Loucy (cell line): Measurements from ENCODE around the gene MDGA2.
A peak's percentile ranks its signal among the peaks of the same experiment; 100 is the strongest.

ENCODE experiments used
- H2AFZ ChIP-seq: fragments of 200-600 bp; sonication (generic); 2 replicates; pipeline ENCODE4 v1.6.0; 2016; ENCODE audit warnings: antibody characterized with exemption, mild to moderate bottlenecking, low read length, moderate library complexity
- H3F3A ChIP-seq: fragments of 200-600 bp; 2 replicates; pipeline ENCODE4 v1.6.0; 2016; ENCODE audit warnings: antibody characterized with exemption, low read depth, mild to moderate bottlenecking
- H3K27me3 ChIP-seq: fragments of 200-600 bp; sonication (generic); 2 replicates; pipeline ENCODE4 v1.6.1; 2014; ENCODE audit warnings: low read length, mild to moderate bottlenecking; ENCODE audit not compliant: insufficient read depth, poor library complexity, severe bottlenecking
- H3K36me3 ChIP-seq: fragments of 200-600 bp; sonication (generic); 2 replicates; pipeline ENCODE4 v1.6.1; 2016; ENCODE audit warnings: low read length; ENCODE audit not compliant: insufficient read depth
- H3K4me1 ChIP-seq: fragments of 200-600 bp; sonication (generic); 2 replicates; pipeline ENCODE4 v1.5.1; 2014; ENCODE audit warnings: low read length, mild to moderate bottlenecking; ENCODE audit not compliant: insufficient read depth, poor library complexity, severe bottlenecking
- H3K4me2 ChIP-seq: fragments of 200-600 bp; sonication (generic); 2 replicates; pipeline ENCODE4 v1.6.0; 2014; ENCODE audit warnings: antibody characterized with exemption, low read length, low read depth, mild to moderate bottlenecking; ENCODE audit not compliant: poor library complexity, severe bottlenecking
- H3K4me3 ChIP-seq: fragments of 200-600 bp; sonication (generic); 2 replicates; pipeline ENCODE4 v1.5.1; 2014; ENCODE audit warnings: low read length, mild to moderate bottlenecking, mixed read lengths; ENCODE audit not compliant: poor library complexity, severe bottlenecking
- H3K79me2 ChIP-seq: fragments of 200-600 bp; sonication (generic); 2 replicates; pipeline ENCODE4 v1.6.1; 2014; ENCODE audit warnings: low read length; ENCODE audit not compliant: insufficient read depth
- H3K9ac ChIP-seq: fragments of 200-600 bp; sonication (generic); 2 replicates; pipeline ENCODE4 v1.6.0; 2014; ENCODE audit warnings: mild to moderate bottlenecking, low read depth, low read length, moderate library complexity; ENCODE audit not compliant: poor library complexity, severe bottlenecking
- H3K9me2 ChIP-seq: fragments of 200-600 bp; sonication (generic); replicated peaks from 2 replicates; pipeline ENCODE4 v1.6.1; 2016; ENCODE audit warnings: low read depth, low read length, mixed read lengths
- H3K9me3 ChIP-seq: fragments of 200-600 bp; sonication (generic); 2 replicates; pipeline ENCODE4 v1.6.1; 2014; ENCODE audit warnings: mild to moderate bottlenecking, antibody characterized with exemption, low read length, low read depth; ENCODE audit not compliant: insufficient read depth
- H4K20me1 ChIP-seq: fragments of 200-600 bp; sonication (generic); 2 replicates; pipeline ENCODE4 v1.6.0; 2014; ENCODE audit warnings: antibody characterized with exemption, low read length, mild to moderate bottlenecking; ENCODE audit not compliant: insufficient read depth, poor library complexity, severe bottlenecking
- CTCF ChIP-seq: fragments of 200-600 bp; sonication (generic); conservative IDR thresholded peaks from 2 replicates; pipeline ENCODE4 v1.5.1; 2014; ENCODE audit warnings: mild to moderate bottlenecking, antibody characterized with exemption, low read length
- EZH2phosphoT487 ChIP-seq: fragments of 200-600 bp; IDR thresholded peaks from 2 replicates; pipeline ENCODE4 v1.6.1; 2018; ENCODE audit warnings: antibody characterized with exemption, mild to moderate bottlenecking, moderate library complexity, borderline replicate concordance

The MDGA2 gene

GRCh38 chr14:47543459-47543858 is 131.9 kb downstream of the MDGA2 start:
- H3K9ac ChIP-seq = no peak overlapping the region
- H3K79me2 ChIP-seq = no peaks in the 10 kb centered on the region
- no peaks in the 10 kb centered on the region for H3K27me3 ChIP-seq
- H3K9me2 ChIP-seq = no peaks in the 10 kb centered on the region
- H3K4me1 ChIP-seq = no peaks in the 10 kb centered on the region
- no peaks in the 10 kb centered on the region for H3K36me3 ChIP-seq
- no peaks in the 10 kb centered on the region for H3K9me3 ChIP-seq
- TF ChIP-seq CTCF (no peak), EZH2phosphoT487 (no peak)
- H3K4me3 ChIP-seq = no peak overlapping the region
- no peaks in the 10 kb centered on the region for H4K20me1 ChIP-seq
- H3F3A ChIP-seq = no peaks in the 10 kb centered on the region
- H3K4me2 ChIP-seq = no peak overlapping the region
- no peak overlapping the region for H2AFZ ChIP-seq

- no peak overlapping the region for H3K4me3 ChIP-seq
- H3K4me1 ChIP-seq = no peaks in the 10 kb centered on the region
- no peak overlapping the region for H3K9ac ChIP-seq
- no peaks in the 10 kb centered on the region for H3K9me2 ChIP-seq
- H3K36me3 ChIP-seq = no peaks in the 10 kb centered on the region
- no peaks in the 10 kb centered on the region for H3K79me2 ChIP-seq
- H3K4me2 ChIP-seq = no peak overlapping the region
- no peaks in the 10 kb centered on the region for H3K27me3 ChIP-seq
- no peaks in the 10 kb centered on the region for H4K20me1 ChIP-seq
- TF ChIP-seq CTCF (no peak), EZH2phosphoT487 (no peak)
- H3F3A ChIP-seq = no peaks in the 10 kb centered on the region
- no peaks in the 10 kb centered on the region for H3K9me3 ChIP-seq
- H2AFZ ChIP-seq = no peak overlapping the region
Observed at GRCh38 chr14:47541662-47542061, 133.7 kb downstream of the MDGA2 start.

GRCh38 chr14:47539031-47539461 is 136.4 kb downstream of the MDGA2 start:
- H3K9ac ChIP-seq = no peak overlapping the region
- no peak overlapping the region for H3K4me2 ChIP-seq
- H2AFZ ChIP-seq = peak overlapping the region; percentile 68; the same call in 1 of the 2 replicates
- no peaks in the 10 kb centered on the region for H3K36me3 ChIP-seq
- H3K9me3 ChIP-seq = no peaks in the 10 kb centered on the region
- H3K27me3 ChIP-seq = no peaks in the 10 kb centered on the region
- H3K4me3 ChIP-seq = no peak overlapping the region
- no peaks in the 10 kb centered on the region for H3F3A ChIP-seq
- no peaks in the 10 kb centered on the region for H3K9me2 ChIP-seq
- H4K20me1 ChIP-seq = no peaks in the 10 kb centered on the region
- no peaks in the 10 kb centered on the region for H3K4me1 ChIP-seq
- no peaks in the 10 kb centered on the region for H3K79me2 ChIP-seq
- TF ChIP-seq CTCF (peak; percentile 65), EZH2phosphoT487 (no peak)
